HL-60/S4 (cell line): ENCODE results near the gene CBLB.

ENCODE experiments used
- in situ Hi-C: fragments of 300-500 bp; cut with MboI; formaldehyde crosslinking; loops from 2 replicates; pipeline ENCODE4 v1.14.3; 2022; ENCODE audit warnings: low sequenced_read_pairs

Gene CBLB

GRCh38 chr3:105868742-105869530 lies at the start of gene CBLB:
CBLB (minus strand) TSS chr3:105869012; CDS start chr3:105867577, 1,435 bp downstream.
- in situ Hi-C loops: no loop called here

- in situ Hi-C loops: no loop called here
Measured at GRCh38 chr3:105916767-105917166, 48.0 kb upstream of the CBLB start.

- in situ Hi-C loops: no loop called here
Measured at GRCh38 chr3:105915524-105915923, 46.7 kb upstream of the CBLB start.

GRCh38 chr3:105913616-105914015 lies 44.8 kb upstream of the CBLB start:
- in situ Hi-C loops: no loop called here

GRCh38 chr3:105912891-105913290 lies 44.1 kb upstream of the CBLB start:
- in situ Hi-C loops: no loop called here

GRCh38 chr3:105911496-105911895 lies 42.7 kb upstream of the CBLB start:
- in situ Hi-C loops: no loop called here

GRCh38 chr3:105907777-105908176 lies 39.0 kb upstream of the CBLB start:
- in situ Hi-C loops: no loop called here

GRCh38 chr3:105906836-105907235 lies 38.0 kb upstream of the CBLB start:
- in situ Hi-C loops: no loop called here

- in situ Hi-C loops: no loop called here
Measured at GRCh38 chr3:105906345-105906744, 37.5 kb upstream of the CBLB start.

GRCh38 chr3:105905328-105905727 lies 36.5 kb upstream of the CBLB start:
- in situ Hi-C loops: no loop called here

GRCh38 chr3:105904678-105905284 lies 36.0 kb upstream of the CBLB start:
- in situ Hi-C loops: no loop called here

GRCh38 chr3:105904251-105904650 lies 35.4 kb upstream of the CBLB start:
- in situ Hi-C loops: no loop called here

GRCh38 chr3:105899516-105899915 lies 30.7 kb upstream of the CBLB start:
- in situ Hi-C loops: no loop called here

GRCh38 chr3:105891101-105891500 lies 22.3 kb upstream of the CBLB start:
- in situ Hi-C loops: no loop called here

GRCh38 chr3:105888621-105889579 lies 20.1 kb upstream of the CBLB start:
- in situ Hi-C loops: no loop called here

GRCh38 chr3:105885256-105885655 lies 16.4 kb upstream of the CBLB start:
- in situ Hi-C loops: no loop called here

- in situ Hi-C loops: no loop called here
Measured at GRCh38 chr3:105883798-105884377, 15.1 kb upstream of the CBLB start.

GRCh38 chr3:105880681-105881290 lies 12.0 kb upstream of the CBLB start:
- in situ Hi-C loops: no loop called here

- in situ Hi-C loops: no loop called here
Measured at GRCh38 chr3:105878061-105878460, 9.2 kb upstream of the CBLB start.

GRCh38 chr3:105877336-105877910 lies 8.6 kb upstream of the CBLB start:
- in situ Hi-C loops: no loop called here
